ENCODE measurements around the gene ZC3H18. TPM values are rescaled to one million over a fixed set of nuclear protein-coding genes. Genes with fewer than 3 reads are reported as not detected.

ZC3H18 gene
- total and polyA plus RNA-seq, 2 experiments from 2014 or later, result 30.0 to 40.7 TPM

GRCh38 chr16:88652762-88653063, 82.5 kb downstream of the ZC3H18 start:
- no peak overlapping the region for H3K4me3 ChIP-seq
- no peaks in the 10 kb centered on the region for H3K9me2 ChIP-seq (ENCODE audit: insufficient read depth)
- H3K27ac ChIP-seq (ENCODE audit: low read depth), result no peak overlapping the region
- ATAC-seq, result no peak
- peaks cover 12% of the 10 kb centered on the region; the same call in 1 of the 2 replicates for H4K20me1 ChIP-seq (replicated peaks; ENCODE audit: insufficient read depth)
- H3K79me2 ChIP-seq (replicated peaks; ENCODE audit: insufficient read depth), result peaks cover 14% of the 10 kb centered on the region; the same call in 1 of the 2 replicates
- H3F3A ChIP-seq (replicated peaks; ENCODE audit: low read depth), result 0 out of 2 replicates have a peak, but pooled peaks cover 4% of the 10 kb centered on the region
- TF ChIP-seq CTCF (conservative IDR thresholded peaks at IDR 0.05; ENCODE audit: low read depth in 2 of 2), result no peak
- TF ChIP-seq ZNF331 (CRISPR knock-in tag; IDR thresholded peaks at IDR 0.05; ENCODE audit: low read depth), result no peak
- no peak for TF ChIP-seq CREB1 (CRISPR knock-in tag; IDR thresholded peaks at IDR 0.05; ENCODE audit: low read depth)
- TF ChIP-seq JUNB (IDR thresholded peaks at IDR 0.05; ENCODE audit: unreplicated experiment), result no peak
- no peak for TF ChIP-seq EZH2 (IDR thresholded peaks at IDR 0.05; ENCODE audit: low read depth, unreplicated experiment)
- no peak for TF ChIP-seq EZH2phosphoT487 (IDR thresholded peaks at IDR 0.05; ENCODE audit: unreplicated experiment)
- no peak for TF ChIP-seq POLR2AphosphoS5 (IDR thresholded peaks at IDR 0.05; ENCODE audit: low read depth)
- no peak for TF ChIP-seq ZNF114 (CRISPR knock-in tag; IDR thresholded peaks at IDR 0.05)
- TF ChIP-seq ETS1 (IDR thresholded peaks at IDR 0.05), result no peak
- TF ChIP-seq REST (IDR thresholded peaks at IDR 0.05; ENCODE audit: unreplicated experiment), result no peak
- no peak for TF ChIP-seq NANOG (IDR thresholded peaks at IDR 0.05; ENCODE audit: borderline replicate concordance)
- no peak for TF ChIP-seq STAT1 (IDR thresholded peaks at IDR 0.05; ENCODE audit: unreplicated experiment)
- no peak for TF ChIP-seq ZNF462 (CRISPR knock-in tag; IDR thresholded peaks at IDR 0.05)
- H3K4me2 ChIP-seq, result no peak overlapping the region
- no peak overlapping the region for H2AFZ ChIP-seq
- H3K27me3 Mint-ChIP-seq (ENCODE audit: insufficient read depth, low read depth, poor library complexity), result peaks cover 4% of the 10 kb centered on the region
- peaks cover 8% of the 10 kb centered on the region; the same call in 2 of the 3 replicates for H3K4me1 Mint-ChIP-seq
- no peak overlapping the region for H3K4me3 Mint-ChIP-seq
- H3K27ac Mint-ChIP-seq, result no peak overlapping the region
- no peak for DNase-seq (ENCODE audit: low spot score)
- H3K27me3 ChIP-seq (ENCODE audit: insufficient read depth), result no peaks in the 10 kb centered on the region
- H3K4me1 ChIP-seq (ENCODE audit: insufficient read depth), result peaks cover 11% of the 10 kb centered on the region; the same call in 1 of the 2 replicates
- peaks cover 2% of the 10 kb centered on the region for H3K36me3 ChIP-seq (ENCODE audit: insufficient read depth)
- no peaks in the 10 kb centered on the region for H3K9me3 Mint-ChIP-seq
- peaks cover 19% of the 10 kb centered on the region for H3K36me3 Mint-ChIP-seq (ENCODE audit: low read depth)
